H1 (cell line): ENCODE results near the gene RHBG. TPM values are rescaled to one million over a fixed set of nuclear protein-coding genes. Genes with fewer than 3 reads are reported as not detected.

Source experiments
- CTCF ChIA-PET: fragments of 300-600 bp; sonication (Branson Sonifier 250); formaldehyde crosslinking; loops from one replicate; lab custom pipeline; 2021; ENCODE audit not compliant: partially characterized antibody; lab: Charles Lee
- POLR2A ChIA-PET: fragments of 300-600 bp; sonication (Branson Sonifier 250); formaldehyde crosslinking; loops from one replicate; lab custom pipeline; 2021; ENCODE audit warnings: inconsistent platforms; ENCODE audit not compliant: partially characterized antibody; lab: Charles Lee
- DNase-seq, 2 experiments: peaks; one replicate each; pipeline versions ENCODE4 v3.0.0 to v3.0.0-alpha.2; 2010 to 2022; ENCODE audit warnings: low spot score in 2 of 2, low read depth in 1 of 2, mixed read lengths in 1 of 2
- FAIRE-seq: peaks from 2 replicates; lab custom pipeline; 2011; peaks lifted over from hg19 to GRCh38; lab: Jason Lieb, UNC
- H2AFZ ChIP-seq: 2 replicates; pipeline ENCODE4 v1.8.1; 2012; ENCODE audit warnings: low read length, inconsistent platforms
- H2AK5ac ChIP-seq: 2 replicates; pipeline ENCODE4 v1.6.1; 2013; ENCODE audit warnings: low read depth, low read length
- H2BK120ac ChIP-seq: replicated peaks from 2 replicates; pipeline ENCODE3; 2013; ENCODE audit warnings: low read depth, low read length, inconsistent platforms
- H2BK12ac ChIP-seq: 2 replicates; pipeline ENCODE4 v1.6.1; 2013; ENCODE audit warnings: low read depth, low read length
- H2BK15ac ChIP-seq: 2 replicates; pipeline ENCODE4 v1.6.1; 2013; ENCODE audit warnings: low read length
- H2BK20ac ChIP-seq: 2 replicates; pipeline ENCODE4 v1.6.1; 2013; ENCODE audit warnings: low read length
- H2BK5ac ChIP-seq: 2 replicates; pipeline ENCODE4 v1.6.1; 2013; ENCODE audit warnings: low read depth, low read length
- H3K14ac ChIP-seq: 2 replicates; pipeline ENCODE4 v1.6.1; 2013; ENCODE audit warnings: inconsistent platforms; ENCODE audit not compliant: insufficient read length
- H3K18ac ChIP-seq: 2 replicates; pipeline ENCODE4 v1.6.1; 2013; ENCODE audit warnings: low read length; ENCODE audit errors: extremely low read depth
- H3K23ac ChIP-seq: 2 replicates; pipeline ENCODE4 v1.6.1; 2013; ENCODE audit warnings: inconsistent platforms; ENCODE audit not compliant: insufficient read length
- H3K23me2 ChIP-seq: 2 replicates; pipeline ENCODE4 v1.6.1; 2013; ENCODE audit warnings: low read depth, low read length
- H3K27ac ChIP-seq: 2 replicates; pipeline ENCODE4 v1.6.1; 2011; ENCODE audit warnings: low read depth, low read length, inconsistent platforms
- H3K27me3 ChIP-seq, 4 experiments: replicated peaks in 1 of 4; 1 replicate in 1 of 4; 2 replicates in 3 of 4; pipeline versions ENCODE4 v1.6.1 to v1.8.1; 2011 to 2013; ENCODE audit warnings: low read length in 3 of 4, mild to moderate bottlenecking in 3 of 4, inconsistent platforms in 2 of 4, mixed read lengths in 2 of 4, moderate library complexity in 1 of 4; ENCODE audit not compliant: control insufficient read depth in 3 of 4, insufficient read depth in 3 of 4; ENCODE audit errors: extremely low read depth in 1 of 4
- H3K36me3 ChIP-seq, 4 experiments: 2 replicates each; pipeline versions ENCODE4 v1.6.1 to v1.8.1; 2011 to 2013; ENCODE audit warnings: mild to moderate bottlenecking in 4 of 4, low read length in 3 of 4, moderate library complexity in 2 of 4, control low read depth in 1 of 4, inconsistent platforms in 1 of 4; ENCODE audit not compliant: insufficient read depth in 4 of 4, control insufficient read depth in 2 of 4
- H3K4ac ChIP-seq: replicated peaks from 2 replicates; pipeline ENCODE3; 2013; ENCODE audit warnings: low read length, low read depth, mixed read lengths, inconsistent platforms; ENCODE audit not compliant: insufficient read length
- H3K4me1 ChIP-seq, 4 experiments: replicated peaks in 1 of 4; 1 replicate in 1 of 4; 2 replicates in 3 of 4; pipeline versions ENCODE4 v1.6.1 to v1.8.1; 2011 to 2013; ENCODE audit warnings: low read length in 3 of 4, inconsistent platforms in 2 of 4, mixed read lengths in 1 of 4; ENCODE audit not compliant: insufficient read depth in 4 of 4, control insufficient read depth in 3 of 4
- H3K4me2 ChIP-seq, 2 experiments: 2 replicates each; pipeline versions ENCODE4 v1.6.1 to v1.8.1; 2011 to 2013; ENCODE audit warnings: low read depth in 2 of 2, low read length in 2 of 2, control low read depth in 1 of 2, inconsistent platforms in 1 of 2, mild to moderate bottlenecking in 1 of 2; ENCODE audit not compliant: insufficient read depth in 1 of 2
- H3K4me3 ChIP-seq, 4 experiments: fragments of 200-600, 300-600 bp in 1 of 4; sonication (generic), shearing (Covaris generic), sonication (Bioruptor Twin) in 1 of 4; 2 replicates each; pipeline versions ENCODE4 v1.5.1 to v1.8.1; 2011 to 2016; ENCODE audit warnings: low read length in 4 of 4, low read depth in 3 of 4, control low read depth in 2 of 4, inconsistent platforms in 2 of 4, mild to moderate bottlenecking in 2 of 4, mixed read lengths in 1 of 4, moderate library complexity in 1 of 4; ENCODE audit not compliant: insufficient read depth in 2 of 4; ENCODE audit errors: extremely low read depth in 1 of 4
- H3K56ac ChIP-seq: replicated peaks from 2 replicates; pipeline ENCODE3; 2013; ENCODE audit warnings: low read depth, mild to moderate bottlenecking, mixed read lengths, low read length, inconsistent platforms; ENCODE audit not compliant: insufficient read length
- H3K79me1 ChIP-seq: 2 replicates; pipeline ENCODE4 v1.6.1; 2013; ENCODE audit warnings: low read depth, low read length, control low read depth
- H3K79me2 ChIP-seq, 2 experiments: 2 replicates each; pipeline versions ENCODE4 v1.6.1 to v1.8.1; 2012 to 2013; ENCODE audit warnings: low read length in 2 of 2, mild to moderate bottlenecking in 2 of 2, inconsistent platforms in 1 of 2; ENCODE audit not compliant: insufficient read depth in 2 of 2, control insufficient read depth in 1 of 2
- H3K9ac ChIP-seq, 4 experiments: replicated peaks in 1 of 4; 1 replicate in 1 of 4; 2 replicates in 3 of 4; pipeline versions ENCODE4 v1.6.1 to v1.8.1; 2011 to 2013; ENCODE audit warnings: low read depth in 3 of 4, low read length in 3 of 4, control low read depth in 2 of 4, mild to moderate bottlenecking in 2 of 4, moderate library complexity in 2 of 4, inconsistent platforms in 1 of 4; ENCODE audit errors: extremely low read depth in 1 of 4
- H3K9me3 ChIP-seq, 2 experiments: 2 replicates each; pipeline versions ENCODE4 v1.6.1 to v1.8.1; 2012 to 2013; ENCODE audit warnings: mild to moderate bottlenecking in 2 of 2, moderate library complexity in 2 of 2, control low read depth in 1 of 2, inconsistent platforms in 1 of 2, low read depth in 1 of 2, low read length in 1 of 2, mixed read lengths in 1 of 2; ENCODE audit not compliant: insufficient read depth in 2 of 2
- H4K20me1 ChIP-seq, 2 experiments: replicated peaks in 1 of 2; 2 replicates each; pipeline versions ENCODE3 to v1.8.1; 2011 to 2013; ENCODE audit warnings: inconsistent platforms in 2 of 2, low read length in 2 of 2, mild to moderate bottlenecking in 1 of 2; ENCODE audit not compliant: insufficient read depth in 2 of 2, control insufficient read depth in 1 of 2
- H4K5ac ChIP-seq: 2 replicates; pipeline ENCODE4 v1.6.1; 2013; ENCODE audit warnings: low read length, low read depth, mixed read lengths, inconsistent platforms; ENCODE audit not compliant: insufficient read length
- H4K8ac ChIP-seq: 2 replicates; pipeline ENCODE4 v1.8.0; 2013; ENCODE audit warnings: mild to moderate bottlenecking, moderate library complexity, low read length, inconsistent platforms; ENCODE audit not compliant: insufficient read depth; ENCODE audit errors: extremely low read depth
- H4K91ac ChIP-seq: replicated peaks from 2 replicates; pipeline ENCODE3; 2013; ENCODE audit warnings: low read length, mixed read lengths, inconsistent platforms; ENCODE audit not compliant: insufficient read length
- ASH2L ChIP-seq: fragments of 200-600, 300-600 bp; sonication (generic); IDR thresholded peaks from one replicate; pipeline ENCODE4 v1.7.1; 2017; ENCODE audit warnings: low read length
- BACH1 ChIP-seq: IDR thresholded peaks from 2 replicates; pipeline ENCODE4 v1.6.1; 2012; ENCODE audit warnings: low read length, improper control_type of control experiment
- CREB1 ChIP-seq: IDR thresholded peaks from 2 replicates; pipeline ENCODE4 v1.6.1; 2012; ENCODE audit warnings: inconsistent platforms
- FOSL1 ChIP-seq: IDR thresholded peaks from 2 replicates; pipeline ENCODE4 v1.6.1; 2011; ENCODE audit warnings: mild to moderate bottlenecking, low read depth, low read length, moderate library complexity; ENCODE audit not compliant: insufficient read depth
- HDAC6 ChIP-seq: IDR thresholded peaks from one replicate; pipeline ENCODE4 v1.7.1; 2012; ENCODE audit warnings: low read depth, mild to moderate bottlenecking, inconsistent platforms, low read length, moderate library complexity
- JUN ChIP-seq: IDR thresholded peaks from 2 replicates; pipeline ENCODE4 v1.6.1; 2011; ENCODE audit warnings: low read depth, mild to moderate bottlenecking, improper control_type of control experiment, low read length
- RNF2 ChIP-seq: fragments of 200-900, 300-1000 bp; sonication (generic); IDR thresholded peaks from 2 replicates; pipeline ENCODE4 v1.7.1; 2016; ENCODE audit warnings: borderline replicate concordance, low read depth, mild to moderate bottlenecking, antibody characterized with exemption, low read length; ENCODE audit not compliant: poor library complexity, severe bottlenecking; ENCODE audit errors: missing control alignments
- SIX5 ChIP-seq: IDR thresholded peaks from 2 replicates; pipeline ENCODE4 v1.6.1; 2011; ENCODE audit warnings: mild to moderate bottlenecking, low read depth, low read length
- SP1 ChIP-seq: IDR thresholded peaks from 2 replicates; pipeline ENCODE4 v1.6.1; 2011; ENCODE audit warnings: low read depth, low read length
- TBP ChIP-seq: IDR thresholded peaks from 2 replicates; pipeline ENCODE4 v1.6.1; 2011; ENCODE audit warnings: low read depth, low read length, improper control_type of control experiment
- WGBS, 2 experiments: shearing (Covaris generic) in 1 of 2; methylation state at CpG; one replicate each; pipeline versions ENCODE4 v1.1.6 to v1.1.7; 2013 to 2015; ENCODE audit warnings: low lambda C conversion rate in 2 of 2, mixed read lengths in 2 of 2, inconsistent platforms in 1 of 2, low coverage in 1 of 2, missing lambda C conversion rate in 1 of 2; ENCODE audit not compliant: insufficient replicate concordance in 2 of 2, insufficient coverage in 1 of 2, insufficient read length in 1 of 2; ENCODE audit errors: extremely low coverage in 1 of 2, missing lambda C conversion rate in 1 of 2; 5-methylcytosine and 5-hydroxymethylcytosine counted together
- polyA plus RNA-seq, 7 experiments: library from polyadenylated mRNA; depleted of rRNA in 3 of 7; stranded (reverse) in 5 of 7; unstranded in 2 of 7; fragments of >200 nt in 5 of 7; fragments of 200-250 nt in 2 of 7; gene quantifications; 1 replicate in 5 of 7; 2 replicates in 1 of 7; 4 replicates in 1 of 7; pipeline versions ENCODE4 v1.2.1 to v1.2.3, GENCODE V29; 2011 to 2013; ENCODE audit warnings: missing spikeins in 2 of 7, mixed read lengths in 2 of 7
- total RNA-seq: library from RNA; stranded (reverse); fragmentation: NEBNext Ultra II Directional; extraction: Animal tissue kit (Norgen Biotek cat#: 25700); gene quantifications from 2 replicates; pipeline ENCODE4 v1.2.1, GENCODE V29; 2021
- TF ChIP-seq, protein P1 (sequence below): IDR thresholded peaks from 2 replicates; pipeline ENCODE4 v1.6.1; 2011; ENCODE audit warnings: low read depth, mild to moderate bottlenecking, low read length; ENCODE audit not compliant: insufficient read depth

Gene RHBG
- total and polyA plus RNA-seq, 2 of the 8 experiments (the other 6 are each of a cell fraction or from before 2014, with no cell fraction given), result 2.6 to 2.7 TPM

DNA sequence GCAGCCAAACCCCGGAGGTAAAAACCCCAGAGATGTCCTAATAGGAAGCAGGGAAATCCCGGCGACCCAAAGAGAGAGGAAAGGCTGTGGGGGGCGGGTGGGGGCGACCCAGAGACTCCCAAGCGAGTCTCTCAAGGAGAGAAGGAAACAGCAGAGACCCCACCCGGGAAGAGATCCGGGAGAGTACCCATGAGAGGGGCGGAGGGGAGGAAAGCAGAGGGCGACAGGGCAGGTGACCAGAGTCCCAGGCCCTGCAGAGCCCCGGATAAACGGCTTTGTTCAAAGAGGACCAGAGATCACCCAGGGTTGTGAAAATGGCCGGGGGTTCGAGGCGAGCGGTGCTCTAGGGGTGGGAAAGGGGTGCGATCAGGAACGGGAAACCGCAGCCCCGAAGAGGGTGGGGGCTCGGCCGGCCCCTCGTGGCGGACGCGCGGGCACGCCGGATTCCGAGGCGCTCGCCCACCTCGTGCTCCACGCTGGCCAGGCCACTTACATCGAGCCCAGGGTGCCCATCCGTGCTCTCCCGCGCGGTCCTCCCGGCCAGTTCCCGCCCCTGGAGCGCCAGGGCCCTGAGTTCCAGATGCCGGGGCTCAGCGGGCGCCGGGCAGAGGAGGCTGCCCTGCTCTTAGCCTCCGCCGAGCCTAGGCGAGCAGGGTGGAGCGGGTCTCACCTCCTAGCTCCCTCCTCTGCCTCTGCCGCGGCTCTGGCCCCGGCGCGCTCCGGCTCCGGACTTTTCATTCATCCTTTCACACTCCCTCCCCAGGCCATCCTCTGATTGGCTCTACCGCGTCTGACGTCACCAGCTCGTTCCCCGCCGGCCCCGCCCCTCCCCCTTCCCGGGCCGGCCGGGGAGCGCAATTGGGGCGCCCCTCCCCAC, 52.3 kb downstream of the RHBG start:
- peak overlapping the region; percentile 78 to 96 for H3K4me2 ChIP-seq
- FAIRE-seq (no peak), DNase-seq (peak in 1 of 2 experiments; percentile 93)
- H3K4ac ChIP-seq, result no peak overlapping the region
- peak overlapping the region; percentile 35 to 61 (median 45) for H3K4me3 ChIP-seq
- 3% methylated on average over 35 of the region's 69 CpGs; no CpG with 5 or more reads in 1 of the 2 experiments for WGBS, 2 experiments
- H3K4me1 ChIP-seq, result peaks cover 10 to 26% (median 16%) of the 10 kb centered on the region in 4 experiments
- H3K23ac ChIP-seq, result no peak overlapping the region
- peak overlapping the region; percentile 82; the same call in 1 of the 2 replicates for H2BK20ac ChIP-seq
- peak overlapping the region in 1 of 4 experiments; percentile 23; a peak in 3 of 7 replicates for H3K9ac ChIP-seq
- peak overlapping the region; percentile 95; the same call in 1 of the 2 replicates for H3K18ac ChIP-seq
- H3K27ac ChIP-seq, result peak overlapping the region; percentile 4; the same call in 1 of the 2 replicates
- no peak overlapping the region for H2AK5ac ChIP-seq
- H3K36me3 ChIP-seq, result no peaks in the 10 kb centered on the region
- H3K27me3 ChIP-seq, result peaks cover 43 to 73% (median 65%) of the 10 kb centered on the region in 4 experiments
- peak overlapping the region; percentile 88 for H4K8ac ChIP-seq
- H2BK5ac ChIP-seq, result peak overlapping the region; percentile 62; the same call in 1 of the 2 replicates
- H3K23me2 ChIP-seq, result peaks cover 13% of the 10 kb centered on the region
- peak overlapping the region; percentile 31; the same call in 1 of the 2 replicates for H2BK15ac ChIP-seq
- POLR2A ChIA-PET, result interaction anchor here (0.7 to 5.2 kb wide), 14 partner anchors 9 to 206 kb away, joined by 3 to 74 read pairs (median 6); partner anchors contain the start of gene MEF2D
- H2BK120ac ChIP-seq, result no peak overlapping the region
- no peaks in the 10 kb centered on the region for H3K79me2 ChIP-seq
- CTCF ChIA-PET, result interaction anchor here (1.0 to 14.9 kb wide), 6 partner anchors 11 to 36 kb away, joined by 3 to 124 read pairs (median 45); no protein-coding TSS in a partner anchor
- no peak overlapping the region for H3K14ac ChIP-seq
- no peak overlapping the region for H4K5ac ChIP-seq
- H3K79me1 ChIP-seq, result no peaks in the 10 kb centered on the region
- H2AFZ ChIP-seq, result peak overlapping the region; percentile 83; the same call in 1 of the 2 replicates
- H4K91ac ChIP-seq, result peak overlapping the region; percentile 76
- H3K56ac ChIP-seq, result no peak overlapping the region
- H2BK12ac ChIP-seq, result peak overlapping the region; percentile 81; the same call in 1 of the 2 replicates
- no peaks in the 10 kb centered on the region for H3K9me3 ChIP-seq
- peaks cover 0 to 5% of the 10 kb centered on the region in 2 experiments for H4K20me1 ChIP-seq
- TF ChIP-seq SP1 (peak; percentile 95), SIX5 (no peak), CREB1 (peak; percentile 92), FOSL1 (no peak), TBP (peak; percentile 90), ASH2L (no peak), JUN (no peak), BACH1 (no peak), RNF2 (no peak), HDAC6 (no peak)
- TF ChIP-seq, protein P1, sequence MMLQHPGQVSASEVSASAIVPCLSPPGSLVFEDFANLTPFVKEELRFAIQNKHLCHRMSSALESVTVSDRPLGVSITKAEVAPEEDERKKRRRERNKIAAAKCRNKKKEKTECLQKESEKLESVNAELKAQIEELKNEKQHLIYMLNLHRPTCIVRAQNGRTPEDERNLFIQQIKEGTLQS, result no peak
